ENCODE data around the gene ARHGAP20. TPM values are rescaled to one million over a fixed set of nuclear protein-coding genes. Genes with fewer than 3 reads are reported as not detected.

The ARHGAP20 gene
- total and polyA plus RNA-seq, 9 of the 15 experiments (the other 6 are each of a cell fraction or from before 2014, with no cell fraction given) = 0.07 TPM; not detected in 8

GRCh38 chr11:110587972-110588371, 124.3 kb downstream of the ARHGAP20 start:
- intact Hi-C loops (cut with micrococcal nuclease) = no loop called here
- POLR2A ChIA-PET = interaction anchor here (0.6 kb wide), 1 partner anchor 52 kb away, joined by 3 read pairs; no protein-coding TSS in a partner anchor

More at GRCh38 chr11:110587972-110588371, 124.3 kb downstream of the ARHGAP20 start:
- Histone ChIP-seq H2AFZ (ENCODE audit: low read depth, low read length) (no peak overlapping the region), H3K9me3 (replicated peaks; ENCODE audit: control insufficient read depth, insufficient read depth, low read depth, low read length) (no peaks in the 10 kb centered on the region), H3K27me3 (ENCODE audit: control insufficient read depth in 2 of 2, insufficient read depth in 2 of 2, low read length in 2 of 2) (no peaks in the 10 kb centered on the region), H3K36me3 (ENCODE audit: control insufficient read depth, insufficient read depth, low read length) (no peaks in the 10 kb centered on the region), H3K27ac (ENCODE audit: extremely low read depth, low read depth, low read length) (no peak overlapping the region), H3K4me3 (no peak overlapping the region), H3K4me2 (ENCODE audit: insufficient read depth, low read length) (no peak overlapping the region), H3K9me1 (ENCODE audit: control insufficient read depth, insufficient read depth, low read length) (no peaks in the 10 kb centered on the region), H3K9ac (ENCODE audit: insufficient read depth in 1 of 2, low read depth in 2 of 2, low read length in 2 of 2) (no peak overlapping the region), H3K79me2 (ENCODE audit: control insufficient read depth, insufficient read depth, low read length) (no peaks in the 10 kb centered on the region), H3K4me1 (replicated peaks in 1 of 2; ENCODE audit: control insufficient read depth in 2 of 2, insufficient read depth in 2 of 2, low read length in 2 of 2) (no peaks in the 10 kb centered on the region), H4K20me1 (replicated peaks; ENCODE audit: control insufficient read depth, insufficient read depth, low read length) (no peaks in the 10 kb centered on the region)
- WGBS (ENCODE audit: insufficient coverage, low coverage, missing lambda C conversion rate) = 0% methylated on average over 4 of the region's 4 CpGs
- in situ Hi-C loops (cut with MboI) = no loop called here
- DNase-seq (ENCODE audit: extremely low read depth in 1 of 4, low spot score in 3 of 4) (no peak), FAIRE-seq (no peak), ATAC-seq (no peak)
- BruUV-seq (replicated peaks) = no TSS peak
- TF ChIP-seq XRCC3 (IDR thresholded peaks at IDR 0.05) = no peak
- no peak for TF ChIP-seq ZZZ3 (IDR thresholded peaks at IDR 0.05)
- TF ChIP-seq ZNF609 (CRISPR knock-in tag; IDR thresholded peaks at IDR 0.05; ENCODE audit: borderline replicate concordance) = no peak
- no peak for TF ChIP-seq ZNF445 (CRISPR knock-in tag; IDR thresholded peaks at IDR 0.05; ENCODE audit: low read depth)
- TF ChIP-seq KDM4B (IDR thresholded peaks at IDR 0.05; ENCODE audit: borderline replicate concordance in 2 of 2, low read depth in 1 of 2) = no peak
- TF ChIP-seq CBX5 (IDR thresholded peaks at IDR 0.05; ENCODE audit: borderline replicate concordance, low read depth) = no peak
- no peak for TF ChIP-seq LCOR (CRISPR knock-in tag; IDR thresholded peaks at IDR 0.05)
- no peak for TF ChIP-seq EP300 (IDR thresholded peaks at IDR 0.05; ENCODE audit: low read length)
- TF ChIP-seq C11orf30 (IDR thresholded peaks at IDR 0.05; ENCODE audit: low read depth) = no peak
- no peak for TF ChIP-seq DPF2 (IDR thresholded peaks at IDR 0.05)
- no peak for TF ChIP-seq TCF7L2 (IDR thresholded peaks at IDR 0.05; ENCODE audit: low read depth, low read length)
- no peak for TF ChIP-seq E2F1 (CRISPR knock-in tag; IDR thresholded peaks at IDR 0.05)
- CTCF ChIA-PET (ENCODE audit: low intra/inter-chr PET ratio) = no interaction called here
